ENCODE results near the gene GABPB2. TPM values are rescaled to one million over a fixed set of nuclear protein-coding genes. Genes with fewer than 3 reads are reported as not detected.

GABPB2 gene
- total and polyA plus RNA-seq, 2 experiments from 2014 or later = 1.7 to 4.6 TPM

GRCh38 chr1:151036356-151036755 is 34.2 kb upstream of the GABPB2 start, which contains the start of gene BNIPL:
TSS of gene BNIPL (plus strand) at chr1:151036586. CDS start at chr1:151036726, 140 bp downstream.
- Histone ChIP-seq H3K4me3 (no peak within 1 kb of the TSS), H3K27ac (peak within 1 kb of the TSS; percentile 28), H3K27me3 (no peaks in the 10 kb centered on the region), H3K36me3 (peaks cover 23% of the 10 kb centered on the region), H3K4me1 (ENCODE audit: low read depth) (peaks cover 12% of the 10 kb centered on the region), H3K9me3 (ENCODE audit: low read depth) (no peaks in the 10 kb centered on the region)
- no peak for DNase-seq (ENCODE audit: low read depth in 1 of 2, low spot score in 1 of 2)
- TF ChIP-seq CTCF (IDR thresholded peaks at IDR 0.05; ENCODE audit: low read depth, low read length) = no peak

GRCh38 chr1:151037032-151037431 is 33.5 kb upstream of the GABPB2 start:
- H3K36me3 ChIP-seq = peaks cover 17% of the 10 kb centered on the region
- H3K27ac ChIP-seq = no peak overlapping the region
- no peak for DNase-seq (ENCODE audit: low read depth in 1 of 2, low spot score in 1 of 2)
- no peak for TF ChIP-seq CTCF (IDR thresholded peaks at IDR 0.05; ENCODE audit: low read depth, low read length)
- no peak overlapping the region for H3K4me3 ChIP-seq
- H3K27me3 ChIP-seq = no peaks in the 10 kb centered on the region
- H3K4me1 ChIP-seq (ENCODE audit: low read depth) = peaks cover 12% of the 10 kb centered on the region
- H3K9me3 ChIP-seq (ENCODE audit: low read depth) = no peaks in the 10 kb centered on the region

- no peak overlapping the region for H3K4me3 ChIP-seq
- peak in 1 of 2 donors; percentile 47 for DNase-seq (ENCODE audit: low read depth in 1 of 2, low spot score in 1 of 2)
These were observed 31.0 kb upstream of the GABPB2 start for GRCh38 chr1:151039521-151039920.

GRCh38 chr1:151043163-151043562 is 27.4 kb upstream of the GABPB2 start:
- Histone ChIP-seq H3K4me1 (ENCODE audit: low read depth) (peaks cover 12% of the 10 kb centered on the region), H3K4me3 (no peak overlapping the region), H3K27me3 (no peaks in the 10 kb centered on the region), H3K27ac (no peak overlapping the region), H3K36me3 (no peaks in the 10 kb centered on the region), H3K9me3 (ENCODE audit: low read depth) (no peaks in the 10 kb centered on the region)
- no peak for DNase-seq (ENCODE audit: low read depth in 1 of 2, low spot score in 1 of 2)
- TF ChIP-seq CTCF (IDR thresholded peaks at IDR 0.05; ENCODE audit: low read depth, low read length) = no peak

More at GRCh38 chr1:151039521-151039920, 31.0 kb upstream of the GABPB2 start:
- no peak for TF ChIP-seq CTCF (IDR thresholded peaks at IDR 0.05; ENCODE audit: low read depth, low read length)
- no peaks in the 10 kb centered on the region for H3K9me3 ChIP-seq (ENCODE audit: low read depth)
- peak overlapping the region; percentile 84 for H3K27ac ChIP-seq
- peaks cover 12% of the 10 kb centered on the region for H3K4me1 ChIP-seq (ENCODE audit: low read depth)
- H3K27me3 ChIP-seq = no peaks in the 10 kb centered on the region
- H3K36me3 ChIP-seq = peaks cover 8% of the 10 kb centered on the region

GRCh38 chr1:151047591-151047924 is 23.0 kb upstream of the GABPB2 start, which contains the start of gene C1orf56:
TSS of gene C1orf56 (plus strand) at chr1:151047751. CDS start at chr1:151047848, 97 bp downstream.
- no peaks in the 10 kb centered on the region for H3K36me3 ChIP-seq
- H3K4me3 ChIP-seq = peak within 1 kb of the TSS; percentile 65
- no peaks in the 10 kb centered on the region for H3K9me3 ChIP-seq (ENCODE audit: low read depth)
- peak within 1 kb of the TSS; percentile 59 for H3K27ac ChIP-seq
- peaks cover 18% of the 10 kb centered on the region for H3K4me1 ChIP-seq (ENCODE audit: low read depth)
- TF ChIP-seq CTCF (IDR thresholded peaks at IDR 0.05; ENCODE audit: low read depth, low read length) = no peak
- DNase-seq (ENCODE audit: low read depth in 1 of 2, low spot score in 1 of 2) = peak; percentile 77 to 82
- no peaks in the 10 kb centered on the region for H3K27me3 ChIP-seq
